Prostate gland (tissue), 2 donors: Measurements from ENCODE around the gene ITGA3.

ENCODE experiments used
- CTCF ChIP-seq, 4 experiments: fragments of 200-600 bp in 2 of 4; fragments of 450-650 bp in 2 of 4; sonication (generic) in 2 of 4; IDR thresholded peaks; 1 replicate in 3 of 4; 2 replicates in 1 of 4; pipeline ENCODE4 v1.5.1; 2016 to 2019; ENCODE audit warnings: antibody characterized with exemption in 4 of 4, mild to moderate bottlenecking in 2 of 4, moderate library complexity in 2 of 4
- POLR2A ChIP-seq: fragments of 450-650 bp; IDR thresholded peaks from one replicate; pipeline ENCODE4 v1.6.1; 2016; ENCODE audit warnings: antibody characterized with exemption, mild to moderate bottlenecking
- POLR2AphosphoS5 ChIP-seq: sonication (generic); formaldehyde crosslinking; IDR thresholded peaks from one replicate; pipeline ENCODE4 v1.6.1; 2017; ENCODE audit warnings: antibody characterized with exemption

- no peak for TF ChIP-seq CTCF (IDR thresholded peaks at IDR 0.05)
- no peak for TF ChIP-seq POLR2A
- no peak for TF ChIP-seq POLR2AphosphoS5
Observed at GRCh38 chr17:50015146-50015545, 40.8 kb upstream of the ITGA3 start.
